GM18519 (cell line): ENCODE results near the gene ATG2B.

Experiments used
- ATAC-seq: cut with Tn5 transposase; IDR thresholded peaks from one replicate; pipeline ENCODE4 v1.9.1; 2021; ENCODE audit warnings: mild to moderate bottlenecking, moderate library complexity; ENCODE audit not compliant: unreplicated experiment, low FRiP score

The ATG2B gene

GRCh38 chr14:96362965-96363750, at the start of gene ATG2B, which contains the start of gene GSKIP:
ATG2B (minus strand) TSS chr14:96363341; CDS start chr14:96362976, 365 bp downstream.
GSKIP (plus strand) TSS chr14:96363526; CDS start chr14:96382248, 18,722 bp downstream.
- ATAC-seq, result peak; percentile 65

GRCh38 chr14:96410119-96410518, 47.0 kb upstream of the ATG2B start:
- ATAC-seq, result no peak

- no peak for ATAC-seq
Observed at GRCh38 chr14:96409701-96410100, 46.6 kb upstream of the ATG2B start.

- ATAC-seq, result no peak
Observed at GRCh38 chr14:96408608-96409007, 45.5 kb upstream of the ATG2B start.

GRCh38 chr14:96407935-96408570, 44.9 kb upstream of the ATG2B start:
- no peak for ATAC-seq

GRCh38 chr14:96405677-96406076, 42.5 kb upstream of the ATG2B start:
- no peak for ATAC-seq

GRCh38 chr14:96403409-96403808, 40.3 kb upstream of the ATG2B start:
- no peak for ATAC-seq

GRCh38 chr14:96400495-96400894, 37.4 kb upstream of the ATG2B start:
- no peak for ATAC-seq

- no peak for ATAC-seq
Observed at GRCh38 chr14:96399405-96399804, 36.3 kb upstream of the ATG2B start.

GRCh38 chr14:96398921-96399320, 35.8 kb upstream of the ATG2B start:
- ATAC-seq, result no peak

GRCh38 chr14:96398432-96398831, 35.3 kb upstream of the ATG2B start:
- no peak for ATAC-seq

- no peak for ATAC-seq
Observed at GRCh38 chr14:96394047-96394815, 31.1 kb upstream of the ATG2B start.

- ATAC-seq, result no peak
Observed at GRCh38 chr14:96393071-96393691, 30.0 kb upstream of the ATG2B start.

- ATAC-seq, result peak; percentile 80
Observed at GRCh38 chr14:96391293-96392118, 28.4 kb upstream of the ATG2B start.

- no peak for ATAC-seq
Observed at GRCh38 chr14:96390965-96391292, 27.8 kb upstream of the ATG2B start.

GRCh38 chr14:96385385-96385784, 22.2 kb upstream of the ATG2B start:
- no peak for ATAC-seq

- no peak for ATAC-seq
Observed at GRCh38 chr14:96384740-96385139, 21.6 kb upstream of the ATG2B start.

- no peak for ATAC-seq
Observed at GRCh38 chr14:96384053-96384452, 20.9 kb upstream of the ATG2B start.

GRCh38 chr14:96383445-96383844, 20.3 kb upstream of the ATG2B start:
- ATAC-seq, result no peak

- ATAC-seq, result no peak
Observed at GRCh38 chr14:96380735-96381134, 17.6 kb upstream of the ATG2B start.
